IMR-90 (cell line): ENCODE data around the gene ELOB.

Experiments used
- BHLHE40 ChIP-seq: fragments of 150-350 bp; IDR thresholded peaks from 2 replicates; pipeline ENCODE4 v1.6.1; 2016; ENCODE audit warnings: mild to moderate bottlenecking, low read depth, low read length
- CEBPB ChIP-seq: IDR thresholded peaks from 2 replicates; pipeline ENCODE4 v1.6.1; 2012; ENCODE audit warnings: low read depth, low read length, improper control_type of control experiment
- CTCF ChIP-seq: conservative IDR thresholded peaks from 2 replicates; pipeline ENCODE4 v1.5.1; 2012; ENCODE audit warnings: mild to moderate bottlenecking, low read depth, low read length, improper control_type of control experiment
- MAZ ChIP-seq: IDR thresholded peaks from 2 replicates; pipeline ENCODE4 v1.6.1; 2012; ENCODE audit warnings: low read depth, mild to moderate bottlenecking, low read length, improper control_type of control experiment, moderate library complexity, borderline replicate concordance
- MXI1 ChIP-seq: IDR thresholded peaks from 2 replicates; pipeline ENCODE4 v1.6.1; 2012; ENCODE audit warnings: low read depth, mild to moderate bottlenecking, low read length, moderate library complexity, borderline replicate concordance
- NFE2L2 ChIP-seq: fragments of 150-350 bp; IDR thresholded peaks from 2 replicates; pipeline ENCODE4 v1.6.1; 2016; ENCODE audit warnings: low read depth, mild to moderate bottlenecking, low read length
- POLR2A ChIP-seq: IDR thresholded peaks from 2 replicates; pipeline ENCODE4 v1.6.1; 2012; ENCODE audit warnings: mild to moderate bottlenecking, low read depth, low read length
- RAD21 ChIP-seq: IDR thresholded peaks from 2 replicates; pipeline ENCODE4 v1.6.1; 2012; ENCODE audit warnings: low read length, improper control_type of control experiment
- RFX5 ChIP-seq: IDR thresholded peaks from 2 replicates; pipeline ENCODE4 v1.8.0; 2012; ENCODE audit warnings: low read depth, mild to moderate bottlenecking, low read length, moderate library complexity
- SMC3 ChIP-seq: fragments of 150-350 bp; IDR thresholded peaks from 2 replicates; pipeline ENCODE4 v1.6.1; 2016; ENCODE audit warnings: low read depth, mild to moderate bottlenecking, antibody characterized with exemption, low read length, moderate library complexity

- TF ChIP-seq BHLHE40 (no peak), POLR2A (no peak), CTCF (no peak), RFX5 (no peak), SMC3 (no peak), MXI1 (no peak), NFE2L2 (no peak), CEBPB (no peak), MAZ (no peak), RAD21 (no peak)
Measured at GRCh38 chr16:2740476-2740875, 36.6 kb downstream of the ELOB start.
